Cerebellar nuclear complex (tissue), 1 donor: ENCODE data around the gene NAALADL2.
"Not testable (repeated sequence)": the region's sequence is repeated elsewhere in the genome, so short reads cannot be mapped to it uniquely, and the experiment has no call there.

Source experiments
- DNase-seq, 2 experiments: peaks; one replicate each; lab custom pipeline; 2025; lab: John Stamatoyannopoulos, UW

Gene NAALADL2

DNA sequence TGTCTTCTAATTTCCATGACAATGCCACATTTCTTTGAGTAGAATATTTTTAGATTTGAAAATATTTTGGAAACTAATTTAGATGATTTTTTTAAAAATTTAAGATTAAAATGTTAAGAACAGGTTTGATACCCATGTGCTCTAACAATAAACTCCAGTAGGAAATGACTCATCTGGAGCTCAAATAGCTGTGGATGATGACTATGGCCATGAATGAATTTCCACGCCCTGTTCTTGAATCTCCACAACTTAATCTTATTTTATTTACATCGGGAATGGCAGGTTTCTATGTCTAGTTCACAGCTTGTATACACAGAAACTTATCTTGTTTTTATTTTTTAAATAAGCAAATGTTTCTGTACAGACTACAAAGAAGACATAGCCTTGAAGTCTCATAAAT is 726.8 kb downstream of the NAALADL2 start:
- no peak for DNase-seq

DNA sequence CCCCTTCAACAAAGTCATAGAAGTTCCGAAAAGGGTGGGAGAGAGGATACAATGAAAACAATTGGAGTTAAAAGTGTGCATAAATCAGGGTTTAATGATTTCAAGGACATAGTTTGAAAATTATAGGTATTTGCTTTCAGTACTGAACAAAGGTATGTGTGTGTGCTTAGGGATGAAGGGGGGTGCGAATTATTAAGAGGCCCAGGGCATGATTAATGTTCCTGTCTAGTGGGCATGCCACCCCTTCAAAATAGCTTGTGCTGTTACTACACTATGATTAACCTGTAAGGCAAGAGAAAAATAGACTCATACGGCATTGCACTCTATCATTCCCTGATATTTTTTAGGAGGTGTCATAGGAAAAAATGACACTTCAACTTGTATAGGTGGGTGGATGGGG is 731.6 kb downstream of the NAALADL2 start:
- DNase-seq = no peak

- DNase-seq = no peak
Observed at GRCh38 chr3:175591375-175591774, 732.2 kb downstream of the NAALADL2 start.

GRCh38 chr3:175593331-175593730 is 734.2 kb downstream of the NAALADL2 start:
- no peak for DNase-seq

GRCh38 chr3:175598740-175599139 is 739.6 kb downstream of the NAALADL2 start:
- DNase-seq = no peak

GRCh38 chr3:175601521-175601920 is 742.4 kb downstream of the NAALADL2 start:
- DNase-seq = no peak

- DNase-seq = no peak
Observed at GRCh38 chr3:175605851-175606250, 746.7 kb downstream of the NAALADL2 start.

DNA sequence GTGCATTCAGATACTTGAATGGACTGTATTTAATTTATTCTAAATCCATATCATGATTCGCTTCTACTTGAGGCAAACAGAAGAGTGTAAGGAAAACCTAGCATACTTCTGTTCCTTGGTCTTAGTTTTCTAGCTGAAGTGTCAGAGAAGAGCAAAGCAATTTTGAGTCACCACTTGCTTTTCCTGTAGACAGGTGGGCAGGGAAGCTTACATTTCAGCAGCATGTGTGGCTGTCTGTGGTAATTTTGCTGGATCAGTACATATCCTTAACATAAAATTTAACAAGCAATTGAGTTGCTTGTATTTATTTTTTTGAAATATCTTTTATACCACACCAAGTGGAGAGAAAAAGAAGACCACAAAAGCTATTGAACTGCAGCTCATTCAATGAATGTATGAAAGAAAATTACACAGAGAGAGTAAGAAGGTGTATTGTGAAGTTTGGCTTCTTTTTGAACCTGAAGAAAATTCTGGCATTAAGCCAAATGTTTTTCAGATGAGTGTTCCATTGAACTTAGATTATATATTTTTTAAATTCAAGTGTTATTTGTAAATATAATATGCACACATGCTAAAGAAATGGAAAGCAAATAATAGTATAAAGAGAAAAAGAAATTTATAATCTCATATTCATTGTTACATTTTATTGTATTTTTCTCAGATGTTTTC is 747.6 kb downstream of the NAALADL2 start:
- DNase-seq = no peak

- DNase-seq = no peak
Observed at GRCh38 chr3:175608356-175608755, 749.2 kb downstream of the NAALADL2 start.

DNA sequence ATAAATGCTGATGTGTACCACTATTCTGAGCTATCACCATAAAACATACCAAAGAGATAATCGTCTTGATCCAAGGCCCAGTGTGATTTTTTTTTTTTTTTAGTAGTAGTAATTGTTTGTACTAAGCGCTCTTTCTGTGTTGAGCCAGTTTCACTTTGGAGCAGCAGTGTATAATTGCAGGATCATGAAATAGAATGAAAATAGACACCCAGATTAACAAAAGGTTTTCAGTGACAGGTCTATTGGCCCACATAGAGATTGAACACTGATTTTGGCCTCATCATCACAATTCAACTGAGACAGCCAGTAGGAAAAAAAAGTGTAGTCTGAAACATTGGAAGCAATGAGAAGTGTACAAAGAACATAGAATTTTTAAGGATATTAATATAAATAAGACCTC is 749.8 kb downstream of the NAALADL2 start:
- DNase-seq = no peak

- no peak for DNase-seq
Observed at GRCh38 chr3:175612487-175613196, 753.5 kb downstream of the NAALADL2 start.

GRCh38 chr3:175614107-175614506 is 755.0 kb downstream of the NAALADL2 start:
- DNase-seq = not testable (repeated sequence)

DNA sequence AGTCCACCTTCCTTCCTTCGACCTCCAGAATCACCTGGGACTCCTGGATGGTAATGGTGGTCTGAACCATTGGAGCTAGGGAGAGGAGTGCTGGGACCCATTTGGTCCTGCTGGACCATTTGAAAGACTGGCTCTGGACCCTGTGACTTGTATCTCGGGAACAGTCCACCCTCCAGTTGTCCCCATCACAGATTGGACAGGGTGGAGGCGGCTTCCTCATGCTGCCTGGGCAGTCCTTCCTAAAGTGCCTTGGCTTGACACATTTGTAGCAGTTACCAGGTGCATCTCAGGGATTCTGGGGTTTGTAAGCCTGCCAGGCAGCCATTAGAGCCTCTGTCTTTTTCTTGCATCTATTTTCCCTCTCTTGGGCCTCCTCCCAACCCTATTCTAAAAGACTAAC is 758.1 kb downstream of the NAALADL2 start:
- no peak for DNase-seq

DNA sequence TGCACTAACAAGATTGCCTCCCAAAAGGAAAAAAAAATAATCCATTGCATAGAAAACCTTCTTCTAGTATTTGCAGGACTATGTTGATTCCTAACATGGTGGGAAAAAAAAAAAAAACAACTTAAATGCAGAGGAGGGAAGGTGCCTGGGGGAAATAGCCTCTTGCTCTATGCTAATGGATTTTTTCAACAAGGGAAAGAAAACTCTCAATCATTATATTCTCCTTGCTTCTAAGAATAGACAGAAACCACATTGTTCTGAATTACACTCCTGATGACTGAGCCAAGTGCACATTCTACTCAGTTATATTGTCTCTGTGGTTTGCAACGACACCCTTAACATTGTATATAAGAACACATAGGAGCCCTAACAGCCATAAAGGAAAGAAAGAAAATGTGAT is 760.2 kb downstream of the NAALADL2 start:
- DNase-seq = no peak

- DNase-seq = no peak
Observed at GRCh38 chr3:175620093-175620492, 761.0 kb downstream of the NAALADL2 start.

- DNase-seq = no peak
Observed at GRCh38 chr3:175620532-175620931, 761.4 kb downstream of the NAALADL2 start.

DNA sequence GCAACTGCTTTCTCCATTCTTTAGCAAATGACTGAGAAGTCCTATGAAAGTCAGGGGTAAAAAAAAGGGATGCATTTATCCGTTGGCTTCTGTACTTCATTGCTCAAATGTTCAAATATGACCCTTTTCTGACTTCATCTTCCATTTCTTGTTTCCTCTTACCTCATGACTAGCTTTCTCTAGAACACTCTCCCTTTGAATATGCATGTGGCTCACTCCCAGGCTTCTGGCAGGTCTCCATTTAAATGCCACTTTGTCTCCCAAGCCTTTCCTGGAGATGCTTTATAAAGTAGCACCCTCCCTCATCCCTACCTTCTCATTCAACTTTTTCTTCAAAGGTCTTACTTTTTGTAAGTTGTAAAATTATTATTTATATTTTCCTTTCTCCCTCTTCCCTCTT is 781.8 kb downstream of the NAALADL2 start:
- DNase-seq = no peak

- no peak for DNase-seq
Observed at GRCh38 chr3:175646865-175647264, 787.7 kb downstream of the NAALADL2 start.

- DNase-seq = no peak
Observed at GRCh38 chr3:175648899-175649298, 789.8 kb downstream of the NAALADL2 start.

DNA sequence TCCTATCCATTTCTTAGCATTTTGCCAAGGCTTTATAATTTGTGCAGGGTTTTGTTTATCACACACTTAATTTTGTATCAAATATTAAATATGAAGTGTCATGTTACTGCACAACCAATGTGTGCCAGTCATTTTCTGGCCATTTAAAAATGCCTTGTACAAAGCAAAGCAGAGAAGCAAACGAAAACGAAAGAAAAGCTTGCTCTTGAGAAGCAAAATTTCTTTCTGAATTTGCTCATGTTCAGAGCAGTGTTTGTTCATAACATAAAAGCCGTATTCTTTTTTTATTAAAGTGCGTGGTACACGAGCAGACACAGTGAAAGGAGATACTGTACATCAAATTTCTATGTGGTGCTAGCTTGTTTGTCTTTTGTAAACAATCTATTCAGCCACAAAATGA is 792.6 kb downstream of the NAALADL2 start:
- DNase-seq = no peak

GRCh38 chr3:175655351-175655750 is 796.2 kb downstream of the NAALADL2 start:
- no peak for DNase-seq

- no peak for DNase-seq
Observed at GRCh38 chr3:175656461-175656860, 797.3 kb downstream of the NAALADL2 start.

DNA sequence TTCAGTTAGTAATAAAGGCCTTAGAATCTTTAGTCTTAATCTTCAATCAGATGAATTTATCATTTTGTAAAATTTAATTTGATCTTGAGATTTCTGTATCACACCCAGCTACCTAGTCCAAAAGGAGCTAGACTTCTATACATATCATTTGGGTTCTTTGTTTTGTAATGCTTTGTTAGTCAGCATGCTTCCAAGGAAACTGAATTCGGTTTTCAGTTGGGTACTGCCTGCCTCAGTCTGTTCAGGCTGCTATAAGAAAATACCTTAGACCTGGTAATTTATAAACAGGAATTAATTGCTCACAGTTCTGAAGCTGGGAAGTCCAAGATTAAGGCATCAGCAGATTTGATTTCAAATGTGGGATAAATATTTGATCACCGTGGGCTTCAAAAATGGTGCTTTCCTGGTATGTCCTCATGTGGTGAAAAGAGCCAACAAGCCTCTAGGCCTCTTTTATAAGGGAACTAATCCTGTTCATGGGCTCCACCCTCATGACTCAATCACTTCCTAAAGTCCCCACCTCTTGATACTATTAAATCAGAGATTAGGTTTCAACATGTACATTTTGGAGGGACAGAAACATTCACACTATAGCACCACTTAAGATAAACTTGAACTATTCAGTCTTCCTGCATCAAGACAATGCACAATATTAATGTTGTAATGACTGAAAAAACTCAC is 800.7 kb downstream of the NAALADL2 start:
- DNase-seq = no peak
